Measurements from ENCODE around the gene AICDA.
A peak's percentile ranks its signal among the peaks of the same experiment; 100 is the strongest.
"Not testable (repeated sequence)": the region's sequence is repeated elsewhere in the genome, so short reads cannot be mapped to it uniquely, and the experiment has no call there.

The AICDA gene

DNA sequence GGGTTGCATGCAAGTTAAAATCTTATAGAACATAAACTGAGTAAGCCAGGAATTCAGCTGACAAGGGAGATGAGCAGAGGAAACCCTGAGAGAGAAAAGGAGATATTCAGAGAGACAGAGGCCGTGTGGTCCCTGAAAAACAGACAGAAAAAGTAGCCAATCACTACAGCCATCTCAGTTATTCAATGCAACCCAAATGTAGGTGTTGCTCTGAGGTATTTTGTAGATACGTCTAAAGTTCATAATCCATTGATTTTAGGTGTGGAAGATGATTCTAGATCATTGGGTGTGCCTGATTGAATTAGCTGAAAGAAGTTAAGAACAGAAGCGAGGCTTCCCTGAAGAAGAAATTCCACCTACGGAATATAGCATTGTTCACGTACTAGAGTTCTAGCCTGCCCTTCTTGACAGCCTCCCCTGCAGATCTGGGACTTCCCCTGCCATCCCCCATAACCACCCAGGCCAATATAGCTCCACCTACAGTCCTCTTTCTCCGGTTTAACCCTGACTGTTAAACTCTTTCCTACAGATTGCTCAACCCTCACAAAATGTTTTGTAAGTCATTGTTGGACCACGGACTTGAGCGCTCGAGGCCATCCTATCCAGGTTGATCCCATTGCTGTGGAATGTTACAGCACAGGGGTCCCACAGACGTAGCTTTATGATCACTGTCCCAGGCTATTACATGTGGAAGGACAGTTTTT lies 21.7 kb downstream of the AICDA start:
- no peak for DNase-seq
- no peak for TF ChIP-seq POLR2A (IDR thresholded peaks at IDR 0.05; ENCODE audit: low read length)
- no peak for TF ChIP-seq GATA1 (IDR thresholded peaks at IDR 0.05; ENCODE audit: low read depth, low read length)

- TF ChIP-seq POLR2A (IDR thresholded peaks at IDR 0.05; ENCODE audit: low read length) (no peak), GATA1 (IDR thresholded peaks at IDR 0.05; ENCODE audit: low read depth, low read length) (no peak)
- DNase-seq: peak in 1 of 2 experiments; percentile 14
Measured at GRCh38 chr12:8589679-8590078, 23.0 kb downstream of the AICDA start.

DNA sequence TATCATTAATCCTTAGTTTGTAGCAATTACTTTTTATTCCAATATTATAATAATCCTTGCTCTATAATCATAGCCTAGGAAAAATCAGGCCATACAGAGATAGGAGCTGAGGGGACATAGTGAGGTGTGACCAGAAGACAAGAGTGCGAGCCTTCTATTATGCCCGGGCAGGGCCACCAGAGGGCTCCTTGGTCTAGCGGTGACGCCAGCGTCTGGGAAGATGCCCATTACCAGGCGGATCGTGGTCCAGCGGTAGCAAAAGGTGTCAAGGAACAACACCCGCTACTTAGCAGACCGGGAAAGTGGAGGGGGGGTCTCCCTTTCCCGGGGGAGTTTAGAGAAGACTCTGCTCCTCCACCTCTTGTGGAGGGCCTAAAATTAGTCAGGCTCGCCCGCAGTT lies 28.2 kb downstream of the AICDA start:
- not testable (repeated sequence) for DNase-seq

- TF ChIP-seq GATA1 (IDR thresholded peaks at IDR 0.05; ENCODE audit: low read depth, low read length) (no peak), POLR2A (IDR thresholded peaks at IDR 0.05; ENCODE audit: low read length) (no peak)
- no peak for DNase-seq
Measured at GRCh38 chr12:8584004-8584403, 28.7 kb downstream of the AICDA start.

DNA sequence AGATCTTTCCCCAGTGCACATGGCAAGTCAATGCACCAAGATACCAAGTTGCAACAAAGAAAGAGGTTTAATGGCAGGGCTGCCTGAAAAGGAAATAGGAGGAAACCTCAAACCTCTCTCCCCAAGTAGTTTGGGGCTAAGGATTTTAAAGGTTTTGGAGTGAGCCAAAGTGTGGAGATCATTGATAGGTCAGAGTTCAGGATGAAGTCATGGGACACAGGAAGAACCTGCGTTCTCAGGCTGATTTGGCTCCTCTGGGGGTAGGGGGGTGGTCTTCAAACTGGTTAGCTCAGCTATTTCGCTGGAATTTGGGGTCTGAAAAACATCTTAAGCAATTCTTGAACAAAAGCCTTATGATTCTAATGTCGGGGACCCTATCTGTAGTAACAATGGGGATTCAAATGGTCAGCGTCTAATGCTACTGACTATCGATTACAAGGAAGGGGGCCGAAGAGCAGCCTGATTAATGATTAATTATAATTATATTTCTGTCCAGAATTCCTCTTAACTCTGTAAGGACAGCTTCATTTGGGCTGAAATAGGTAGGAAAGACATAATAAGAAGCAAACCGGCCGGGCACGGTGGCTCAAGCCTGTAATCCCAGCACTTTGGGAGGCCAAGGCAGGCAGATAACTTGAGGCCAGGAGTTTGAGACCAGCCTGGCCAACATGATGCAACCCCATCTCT lies 31.4 kb downstream of the AICDA start:
- no peak for DNase-seq
- no peak for TF ChIP-seq GATA1 (IDR thresholded peaks at IDR 0.05; ENCODE audit: low read depth, low read length)
- no peak for TF ChIP-seq POLR2A (IDR thresholded peaks at IDR 0.05; ENCODE audit: low read length)

GRCh38 chr12:8577879-8578278 lies 34.8 kb downstream of the AICDA start:
- no peak for TF ChIP-seq GATA1 (IDR thresholded peaks at IDR 0.05; ENCODE audit: low read depth, low read length)
- no peak for TF ChIP-seq POLR2A (IDR thresholded peaks at IDR 0.05; ENCODE audit: low read length)
- DNase-seq: no peak

DNA sequence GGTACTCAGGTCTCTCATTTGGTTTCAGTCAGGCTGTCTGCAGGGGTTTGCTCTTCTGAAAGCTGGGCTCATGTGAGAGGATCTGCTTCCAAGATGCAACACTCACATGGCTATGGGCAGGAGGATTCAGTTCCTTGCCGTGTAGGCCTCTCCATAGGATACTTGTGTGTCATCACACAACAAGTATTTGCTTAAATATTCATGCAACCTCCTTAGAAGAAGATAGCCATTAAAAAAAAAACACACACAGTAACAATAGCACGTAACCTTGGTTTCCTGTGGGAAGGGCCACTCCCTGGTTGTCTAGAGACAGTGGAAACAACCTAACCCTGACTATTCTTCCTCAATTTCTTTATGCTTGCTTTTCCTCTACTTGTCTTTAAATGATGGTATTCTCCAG lies 40.2 kb downstream of the AICDA start:
- no peak for TF ChIP-seq POLR2A (IDR thresholded peaks at IDR 0.05; ENCODE audit: low read length)
- no peak for TF ChIP-seq GATA1 (IDR thresholded peaks at IDR 0.05; ENCODE audit: low read depth, low read length)
- DNase-seq: no peak

GRCh38 chr12:8566525-8566924 lies 46.1 kb downstream of the AICDA start:
- no peak for TF ChIP-seq GATA1 (IDR thresholded peaks at IDR 0.05; ENCODE audit: low read depth, low read length)
- no peak for TF ChIP-seq POLR2A (IDR thresholded peaks at IDR 0.05; ENCODE audit: low read length)
- DNase-seq: no peak

DNA sequence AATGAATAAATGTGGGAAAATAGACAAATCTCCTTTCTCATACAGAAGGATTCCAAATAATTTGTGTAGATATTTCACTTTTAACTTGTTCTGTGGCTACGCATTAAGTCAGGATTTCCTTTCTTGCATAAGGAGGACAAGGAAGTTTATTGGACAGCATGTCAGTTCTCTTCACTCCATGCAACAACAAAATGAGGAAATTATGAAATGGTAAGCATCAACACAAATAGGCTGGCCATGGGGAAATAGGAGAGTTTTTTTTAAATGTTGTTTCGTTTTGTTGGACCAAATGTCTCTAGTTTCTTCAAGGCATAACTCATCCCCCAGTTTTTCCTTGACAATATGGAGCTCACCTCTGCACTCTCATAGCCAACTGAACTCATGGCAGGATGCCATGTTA lies 46.6 kb downstream of the AICDA start:
- DNase-seq: not testable (repeated sequence)

- DNase-seq: no peak
- no peak for TF ChIP-seq POLR2A (IDR thresholded peaks at IDR 0.05; ENCODE audit: low read length)
- no peak for TF ChIP-seq GATA1 (IDR thresholded peaks at IDR 0.05; ENCODE audit: low read depth, low read length)
Measured at GRCh38 chr12:8564656-8565055, 48.0 kb downstream of the AICDA start.

DNA sequence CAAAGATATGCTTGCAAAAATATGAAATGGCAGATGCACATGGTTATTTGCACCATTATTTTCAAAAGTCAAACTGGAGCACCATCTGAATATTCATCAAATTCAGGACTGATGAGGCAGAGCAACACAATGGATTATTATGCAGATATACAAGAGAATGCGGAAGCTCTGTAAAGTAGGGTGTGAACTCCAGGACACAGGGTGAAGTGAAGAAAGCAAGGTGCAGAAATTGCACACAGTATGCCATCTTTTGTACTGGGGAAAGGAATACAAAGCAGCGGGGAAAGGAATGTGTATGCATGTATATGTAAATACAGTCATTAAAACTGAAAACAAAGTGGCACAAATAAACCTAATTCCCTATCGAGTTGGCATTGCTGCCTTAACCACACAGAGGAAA lies 49.3 kb downstream of the AICDA start:
- no peak for TF ChIP-seq GATA1 (IDR thresholded peaks at IDR 0.05; ENCODE audit: low read depth, low read length)
- TF ChIP-seq POLR2A (IDR thresholded peaks at IDR 0.05; ENCODE audit: low read length): no peak

GRCh38 chr12:8562310-8562709 lies 50.3 kb downstream of the AICDA start:
- DNase-seq: peak; percentile 13 to 22
- TF ChIP-seq POLR2A (IDR thresholded peaks at IDR 0.05; ENCODE audit: low read length): no peak
- no peak for TF ChIP-seq GATA1 (IDR thresholded peaks at IDR 0.05; ENCODE audit: low read depth, low read length)

More for the DNA sequence above, 49.3 kb downstream of the AICDA start:
- no peak for DNase-seq

GRCh38 chr12:8561011-8561410 lies 51.6 kb downstream of the AICDA start:
- TF ChIP-seq GATA1 (IDR thresholded peaks at IDR 0.05; ENCODE audit: low read depth, low read length) (no peak), POLR2A (IDR thresholded peaks at IDR 0.05; ENCODE audit: low read length) (no peak)
- peak in 1 of 2 experiments; percentile 26 for DNase-seq

GRCh38 chr12:8559676-8560075 lies 53.0 kb downstream of the AICDA start:
- TF ChIP-seq GATA1 (IDR thresholded peaks at IDR 0.05; ENCODE audit: low read depth, low read length): no peak
- TF ChIP-seq POLR2A (IDR thresholded peaks at IDR 0.05; ENCODE audit: low read length): no peak
- DNase-seq: no peak

- TF ChIP-seq POLR2A (IDR thresholded peaks at IDR 0.05; ENCODE audit: low read length): no peak
- TF ChIP-seq GATA1 (IDR thresholded peaks at IDR 0.05; ENCODE audit: low read depth, low read length): no peak
- no peak for DNase-seq
Measured at GRCh38 chr12:8556531-8557097, 56.0 kb downstream of the AICDA start.
